ENCODE data around the gene POLL.

Gene POLL

DNA sequence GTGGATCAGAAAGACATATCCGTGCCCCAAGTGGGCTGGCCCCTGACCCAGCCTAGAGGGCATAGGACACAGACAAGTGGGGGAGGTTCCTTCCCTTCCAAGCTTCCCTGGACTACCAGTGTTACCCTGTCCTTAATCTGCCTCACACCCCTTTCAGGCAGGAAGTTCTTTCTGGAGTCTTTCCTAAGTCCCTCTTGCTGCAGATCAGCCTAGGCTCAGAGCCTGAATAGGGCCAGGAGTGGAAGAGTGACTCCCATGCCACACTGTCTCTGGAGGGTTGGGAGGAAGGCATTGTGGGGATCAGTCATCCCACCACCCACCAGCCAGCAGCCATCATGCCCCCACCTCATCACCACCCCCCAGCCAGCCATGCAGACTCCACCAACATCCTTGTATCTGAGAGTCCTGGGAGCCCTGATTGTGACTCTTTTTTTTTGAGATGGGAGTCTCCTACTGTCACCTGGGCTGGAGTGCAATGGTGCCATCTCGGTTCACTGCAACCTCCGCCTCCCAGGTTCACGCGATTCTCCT lies 22.6 kb downstream of the POLL start:
- no peak overlapping the region for H3K4me3 ChIP-seq (ENCODE audit: low read depth, low read length)
- in situ Hi-C loops (cut with HindIII; ENCODE audit: low pct_ligation_motif_present, low sequenced_read_pairs), result no loop called here
- H3K27ac ChIP-seq, result no peak overlapping the region
- TF ChIP-seq, protein P1, sequence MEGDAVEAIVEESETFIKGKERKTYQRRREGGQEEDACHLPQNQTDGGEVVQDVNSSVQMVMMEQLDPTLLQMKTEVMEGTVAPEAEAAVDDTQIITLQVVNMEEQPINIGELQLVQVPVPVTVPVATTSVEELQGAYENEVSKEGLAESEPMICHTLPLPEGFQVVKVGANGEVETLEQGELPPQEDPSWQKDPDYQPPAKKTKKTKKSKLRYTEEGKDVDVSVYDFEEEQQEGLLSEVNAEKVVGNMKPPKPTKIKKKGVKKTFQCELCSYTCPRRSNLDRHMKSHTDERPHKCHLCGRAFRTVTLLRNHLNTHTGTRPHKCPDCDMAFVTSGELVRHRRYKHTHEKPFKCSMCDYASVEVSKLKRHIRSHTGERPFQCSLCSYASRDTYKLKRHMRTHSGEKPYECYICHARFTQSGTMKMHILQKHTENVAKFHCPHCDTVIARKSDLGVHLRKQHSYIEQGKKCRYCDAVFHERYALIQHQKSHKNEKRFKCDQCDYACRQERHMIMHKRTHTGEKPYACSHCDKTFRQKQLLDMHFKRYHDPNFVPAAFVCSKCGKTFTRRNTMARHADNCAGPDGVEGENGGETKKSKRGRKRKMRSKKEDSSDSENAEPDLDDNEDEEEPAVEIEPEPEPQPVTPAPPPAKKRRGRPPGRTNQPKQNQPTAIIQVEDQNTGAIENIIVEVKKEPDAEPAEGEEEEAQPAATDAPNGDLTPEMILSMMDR (IDR thresholded peaks at IDR 0.05; ENCODE audit: low read depth, low read length, missing control alignments), result no peak
- no peak for DNase-seq
- H3K27me3 ChIP-seq (replicated peaks), result no peaks in the 10 kb centered on the region
- no peaks in the 10 kb centered on the region for H3K36me3 ChIP-seq (replicated peaks)

DNA sequence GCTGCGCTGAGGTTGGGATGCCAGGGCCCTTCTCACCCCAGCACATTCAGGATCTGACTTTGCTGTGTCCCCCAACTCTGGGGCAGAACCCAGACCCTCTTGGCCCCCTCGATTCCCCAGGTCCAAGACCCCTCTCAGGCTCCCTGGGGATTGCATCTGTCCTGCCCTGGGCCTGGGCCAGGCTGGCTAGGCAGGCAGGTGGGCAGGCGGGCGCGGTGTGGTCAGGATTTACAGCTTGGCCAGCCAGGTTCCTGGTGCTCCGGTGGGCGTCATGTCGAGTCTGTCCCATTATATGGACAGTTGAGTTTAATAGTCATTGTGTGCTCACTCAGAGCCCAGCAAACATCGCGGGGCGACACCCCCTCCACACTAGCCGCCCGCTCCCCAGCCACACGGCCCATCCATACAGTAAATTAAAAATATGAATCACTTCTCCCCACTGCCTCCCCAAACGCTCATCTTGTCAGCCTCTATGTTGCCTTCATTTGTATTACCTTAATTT lies 23.5 kb downstream of the POLL start:
- TF ChIP-seq, protein P1 (IDR thresholded peaks at IDR 0.05; ENCODE audit: low read depth, low read length, missing control alignments), result no peak
- Histone ChIP-seq H3K27me3 (replicated peaks) (no peaks in the 10 kb centered on the region), H3K36me3 (replicated peaks) (no peaks in the 10 kb centered on the region), H3K27ac (no peak overlapping the region), H3K4me3 (ENCODE audit: low read depth, low read length) (no peak overlapping the region)
- in situ Hi-C loops (cut with HindIII; ENCODE audit: low pct_ligation_motif_present, low sequenced_read_pairs), result no loop called here
- DNase-seq, result no peak

DNA sequence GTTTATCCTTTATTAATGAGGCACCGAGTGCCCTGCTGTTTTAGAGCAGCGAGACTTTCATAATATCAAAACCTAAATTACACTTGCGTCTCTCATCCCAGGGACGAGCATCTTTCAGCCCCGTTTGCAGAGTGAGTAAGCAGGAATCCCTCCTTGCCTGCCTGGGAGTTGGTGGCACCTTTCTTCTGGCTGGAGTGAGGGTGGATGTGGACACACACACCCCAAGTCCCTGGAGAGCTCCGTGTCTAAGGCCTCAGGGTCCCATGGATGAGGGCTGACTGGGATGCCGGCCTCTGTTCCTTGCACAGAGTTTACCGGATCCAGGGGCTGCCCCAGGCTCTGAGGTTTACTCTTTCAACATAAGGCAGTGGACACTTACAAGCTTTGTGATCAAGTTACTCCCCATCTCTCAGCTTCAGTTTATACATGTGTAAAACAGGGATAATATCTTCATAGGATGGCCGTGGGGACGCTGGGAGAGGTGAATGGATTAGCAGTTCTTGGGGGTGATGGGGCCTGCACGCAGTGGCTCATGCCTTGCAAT lies 24.5 kb downstream of the POLL start:
- TF ChIP-seq, protein P1 (IDR thresholded peaks at IDR 0.05; ENCODE audit: low read depth, low read length, missing control alignments), result no peak
- H3K4me3 ChIP-seq (ENCODE audit: low read depth, low read length), result no peak overlapping the region
- H3K27ac ChIP-seq, result no peak overlapping the region
- no peak for DNase-seq
- H3K27me3 ChIP-seq (replicated peaks), result no peaks in the 10 kb centered on the region
- H3K36me3 ChIP-seq (replicated peaks), result no peaks in the 10 kb centered on the region
- in situ Hi-C loops (cut with HindIII; ENCODE audit: low pct_ligation_motif_present, low sequenced_read_pairs), result no loop called here

DNA sequence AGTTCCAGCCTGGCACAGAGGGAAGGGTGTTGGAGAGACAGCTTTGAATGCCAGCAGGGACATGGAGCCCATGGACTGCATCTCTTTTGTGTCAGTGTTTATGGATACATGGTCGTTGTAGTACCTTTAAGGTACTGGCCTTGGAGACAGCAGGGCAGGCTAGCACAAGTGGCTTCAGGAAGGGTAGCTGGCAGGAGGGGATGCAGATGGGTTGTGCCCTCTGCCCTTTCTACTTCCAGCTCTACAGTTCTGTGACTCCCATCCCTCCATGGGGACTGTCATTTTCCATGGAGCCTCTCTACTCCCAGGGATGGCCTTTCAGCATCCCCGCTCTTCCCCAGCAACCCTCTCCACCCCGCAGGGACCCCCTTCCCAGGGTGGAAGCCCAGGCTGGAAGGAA lies 25.1 kb downstream of the POLL start:
- in situ Hi-C loops (cut with HindIII; ENCODE audit: low pct_ligation_motif_present, low sequenced_read_pairs), result no loop called here
- Histone ChIP-seq H3K36me3 (replicated peaks) (no peaks in the 10 kb centered on the region), H3K4me3 (ENCODE audit: low read depth, low read length) (no peak overlapping the region), H3K27me3 (replicated peaks) (no peaks in the 10 kb centered on the region), H3K27ac (no peak overlapping the region)
- no peak for DNase-seq
- TF ChIP-seq, protein P1 (IDR thresholded peaks at IDR 0.05; ENCODE audit: low read depth, low read length, missing control alignments), result no peak

DNA sequence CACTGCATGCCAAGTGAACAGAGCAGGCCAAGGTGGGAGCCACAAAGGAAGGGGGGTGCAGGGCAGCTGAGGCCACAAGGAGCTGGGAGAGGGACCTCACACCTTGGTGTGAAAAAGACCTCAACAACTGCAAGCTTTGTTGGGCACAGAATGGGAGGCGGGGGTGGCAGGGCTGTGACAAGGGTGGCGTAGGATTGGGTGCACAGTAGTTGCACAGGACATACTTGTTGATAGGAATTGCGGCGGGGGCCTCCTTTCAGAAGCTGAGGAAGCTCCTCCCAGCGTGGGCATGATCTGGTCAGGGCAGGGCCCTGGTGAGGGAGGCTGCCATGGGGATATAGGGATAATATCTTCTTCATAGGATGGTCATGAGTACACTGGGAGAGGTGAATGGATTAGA lies 25.8 kb downstream of the POLL start:
- TF ChIP-seq, protein P1 (IDR thresholded peaks at IDR 0.05; ENCODE audit: low read depth, low read length, missing control alignments), result no peak
- no peak for DNase-seq
- Histone ChIP-seq H3K27me3 (replicated peaks) (no peaks in the 10 kb centered on the region), H3K4me3 (ENCODE audit: low read depth, low read length) (no peak overlapping the region), H3K27ac (no peak overlapping the region), H3K36me3 (replicated peaks) (no peaks in the 10 kb centered on the region)
- in situ Hi-C loops (cut with HindIII; ENCODE audit: low pct_ligation_motif_present, low sequenced_read_pairs), result no loop called here
